ENCODE data around the gene CALHM4.
"Not testable (repeated sequence)": the region's sequence is repeated elsewhere in the genome, so short reads cannot be mapped to it uniquely, and the experiment has no call there.

CALHM4 gene

DNA sequence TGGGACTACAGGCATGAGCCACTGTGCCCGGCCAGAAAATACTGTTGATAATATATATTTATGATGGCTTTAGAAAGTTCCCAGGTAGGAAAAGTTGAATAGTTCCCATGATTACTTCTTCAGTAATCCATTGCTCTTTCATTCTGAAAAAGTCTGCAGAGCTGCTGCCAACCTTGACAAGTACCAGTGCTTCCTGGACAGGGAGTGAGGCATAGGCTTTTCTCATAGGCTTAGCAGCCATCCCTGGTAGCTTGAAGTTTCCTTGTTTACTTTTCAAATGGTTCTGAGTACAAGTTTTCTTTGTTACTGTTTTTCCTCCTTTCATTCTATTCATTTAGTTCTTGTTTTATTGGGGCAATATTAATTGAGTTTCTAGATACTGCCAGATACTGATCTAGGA, 25.6 kb downstream of the CALHM4 start:
- no peak for DNase-seq

GRCh38 chr6:116580198-116580597, 26.6 kb downstream of the CALHM4 start:
- DNase-seq, result no peak

GRCh38 chr6:116586276-116586675, 32.7 kb downstream of the CALHM4 start:
- no peak for DNase-seq

- no peak for DNase-seq
Measured at GRCh38 chr6:116586738-116587137, 33.2 kb downstream of the CALHM4 start.

DNA sequence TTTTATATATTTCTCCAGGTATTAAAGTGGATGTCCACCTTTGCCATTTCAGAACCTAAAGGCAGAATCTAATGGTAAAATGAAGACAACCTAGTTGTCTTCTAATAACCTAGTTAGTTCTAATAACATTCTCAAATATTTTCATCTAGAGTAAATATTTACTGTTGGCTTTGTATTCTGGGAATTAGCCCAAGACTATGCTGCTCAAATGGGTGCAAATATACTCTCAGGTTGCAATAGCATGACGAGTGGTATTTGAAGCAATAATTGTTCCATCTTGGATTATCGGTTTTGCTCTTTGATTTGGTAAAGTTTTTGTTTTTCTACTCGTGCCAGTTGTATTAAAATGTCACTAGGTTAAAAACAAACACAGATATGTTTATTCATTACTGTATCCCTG, 41.7 kb downstream of the CALHM4 start:
- no peak for DNase-seq

GRCh38 chr6:116596815-116597214, 43.3 kb downstream of the CALHM4 start:
- DNase-seq, result no peak

GRCh38 chr6:116603916-116604315, 50.4 kb downstream of the CALHM4 start:
- not testable (repeated sequence) for DNase-seq

GRCh38 chr6:116604868-116605267, 51.3 kb downstream of the CALHM4 start:
- DNase-seq, result not testable (repeated sequence)

DNA sequence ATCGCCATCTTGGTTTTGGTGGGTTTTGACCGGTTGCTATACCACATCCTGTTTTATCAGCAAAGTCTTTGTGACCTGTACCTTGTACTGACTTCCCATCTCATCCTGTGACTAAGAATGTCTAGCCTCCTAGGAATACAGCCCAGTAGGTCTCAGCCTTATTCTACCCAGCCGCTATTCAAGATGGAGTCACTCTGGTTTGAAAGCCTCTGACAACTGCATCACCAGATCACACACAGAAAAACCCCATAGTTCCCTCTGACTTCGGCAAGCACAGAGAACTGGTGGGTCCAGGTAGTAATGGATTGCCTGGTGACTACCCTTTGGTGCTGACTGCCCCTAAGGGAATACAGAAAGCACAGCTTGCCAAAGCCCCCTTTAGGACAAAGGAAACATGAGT, 52.4 kb downstream of the CALHM4 start:
- no peak for DNase-seq

Data from stimulated activated CD4-positive, alpha-beta T cell treated with anti-CD3 and anti-CD28 coated beads, Interleukin-4, amount 100 ng/mL, for 1 hour (primary cell).